ENCODE results near the gene ADGRA3.

GRCh38 chr4:22391551-22391950 is 124.3 kb downstream of the ADGRA3 start:
- no peak for TF ChIP-seq POLR2A (IDR thresholded peaks at IDR 0.05)
- no peak for TF ChIP-seq CTCF (IDR thresholded peaks at IDR 0.05 in 8 of 11, conservative IDR thresholded peaks at IDR 0.05 in 3 of 11)
- TF ChIP-seq POLR2AphosphoS5 (IDR thresholded peaks at IDR 0.05): no peak

Data from spleen (tissue), 7 donors.